Measurements from ENCODE around the gene OTOA. TPM values are rescaled to one million over a fixed set of nuclear protein-coding genes. Genes with fewer than 3 reads are reported as not detected.
"Not testable (repeated sequence)": the region's sequence is repeated elsewhere in the genome, so short reads cannot be mapped to it uniquely, and the experiment has no call there.

OTOA gene
- total RNA-seq, 1 experiment from 2014 or later: 0.11 TPM

GRCh38 chr16:21757080-21757671 lies 93.4 kb downstream of the OTOA start:
- H3K18ac ChIP-seq (ENCODE audit: insufficient read length, low read depth, low read length); H3K36me3 Mint-ChIP-seq (ENCODE audit: insufficient read depth in 1 of 3, low read depth in 3 of 3); H3K27ac ChIP-seq (ENCODE audit: insufficient read length, low read depth, low read length); H3K27me3 ChIP-seq (ENCODE audit: insufficient read depth, low read length); H3K9me3 ChIP-seq (ENCODE audit: control insufficient read depth, low read depth, low read length); H3K4me1 Mint-ChIP-seq; DNase-seq; H2BK5ac ChIP-seq (ENCODE audit: insufficient read length, low read length); H3K4me3 Mint-ChIP-seq; H2AK5ac ChIP-seq (ENCODE audit: insufficient read length, low read length); H3K79me1 ChIP-seq (ENCODE audit: insufficient read depth, low read depth, low read length, poor library complexity, severe bottlenecking); H4K5ac ChIP-seq (ENCODE audit: insufficient read length, low read depth, low read length); H3K79me2 ChIP-seq (ENCODE audit: insufficient read depth, low read length); H2BK120ac ChIP-seq (ENCODE audit: low read depth, low read length, poor library complexity, severe bottlenecking); H4K20me1 ChIP-seq (ENCODE audit: control insufficient read depth, insufficient read depth, insufficient read length); H3T11ph ChIP-seq (ENCODE audit: low read length); H3K9me3 Mint-ChIP-seq; H3K23me2 ChIP-seq (ENCODE audit: insufficient read length, low read depth, low read length, poor library complexity, severe bottlenecking); H4K91ac ChIP-seq (ENCODE audit: insufficient read length, low read depth, low read length); H3K56ac ChIP-seq (ENCODE audit: insufficient read length, low read depth, low read length); H3K9ac ChIP-seq (ENCODE audit: extremely low read depth, insufficient read length, low read length); H3K4me1 ChIP-seq (ENCODE audit: insufficient read depth, low read length); H3K23ac ChIP-seq (ENCODE audit: insufficient read length, low read depth, low read length); H3K27ac Mint-ChIP-seq; H2BK15ac ChIP-seq (ENCODE audit: low read depth, low read length); H2AFZ ChIP-seq (ENCODE audit: low read length); H2BK20ac ChIP-seq (ENCODE audit: low read depth, low read length, poor library complexity, severe bottlenecking); H3K4ac ChIP-seq (ENCODE audit: low read depth, low read length); H3K14ac ChIP-seq (ENCODE audit: insufficient read depth, low read length); H4K8ac ChIP-seq (replicated peaks; ENCODE audit: insufficient read length, low read depth, low read length); H2BK12ac ChIP-seq (ENCODE audit: insufficient read length, low read depth, low read length); H3K4me2 ChIP-seq (ENCODE audit: insufficient read depth, insufficient read length, low read length): not testable (repeated sequence)
- H3K27me3 Mint-ChIP-seq (ENCODE audit: low read depth): peaks cover 15% of the 10 kb centered on the region
- no CpG with 5 or more reads among the region's 31 CpGs for WGBS (ENCODE audit: extremely low coverage, insufficient read length, low lambda C conversion rate)

- not testable (repeated sequence) for H3T11ph ChIP-seq (ENCODE audit: low read length); H3K79me1 ChIP-seq (ENCODE audit: insufficient read depth, low read depth, low read length, poor library complexity, severe bottlenecking); H3K36me3 Mint-ChIP-seq (ENCODE audit: insufficient read depth in 1 of 3, low read depth in 3 of 3); H3K4me1 ChIP-seq (ENCODE audit: insufficient read depth, low read length); H3K9me3 ChIP-seq (ENCODE audit: control insufficient read depth, low read depth, low read length); H3K9ac ChIP-seq (ENCODE audit: extremely low read depth, insufficient read length, low read length); H3K79me2 ChIP-seq (ENCODE audit: insufficient read depth, low read length); H3K9me3 Mint-ChIP-seq; H3K18ac ChIP-seq (ENCODE audit: insufficient read length, low read depth, low read length); H2AK5ac ChIP-seq (ENCODE audit: insufficient read length, low read length); H2BK15ac ChIP-seq (ENCODE audit: low read depth, low read length); H4K5ac ChIP-seq (ENCODE audit: insufficient read length, low read depth, low read length); H3K27ac Mint-ChIP-seq; H3K4me1 Mint-ChIP-seq; H3K4me2 ChIP-seq (ENCODE audit: insufficient read depth, insufficient read length, low read length); H3K56ac ChIP-seq (ENCODE audit: insufficient read length, low read depth, low read length); H3K14ac ChIP-seq (ENCODE audit: insufficient read depth, low read length); H3K27me3 ChIP-seq (ENCODE audit: insufficient read depth, low read length); H4K20me1 ChIP-seq (ENCODE audit: control insufficient read depth, insufficient read depth, insufficient read length); H2BK20ac ChIP-seq (ENCODE audit: low read depth, low read length, poor library complexity, severe bottlenecking); DNase-seq; H3K27ac ChIP-seq (ENCODE audit: insufficient read length, low read depth, low read length); H3K4me3 Mint-ChIP-seq; H3K27me3 Mint-ChIP-seq (ENCODE audit: low read depth); H3K4ac ChIP-seq (ENCODE audit: low read depth, low read length); H4K8ac ChIP-seq (replicated peaks; ENCODE audit: insufficient read length, low read depth, low read length); H2AFZ ChIP-seq (ENCODE audit: low read length); H4K91ac ChIP-seq (ENCODE audit: insufficient read length, low read depth, low read length); H2BK12ac ChIP-seq (ENCODE audit: insufficient read length, low read depth, low read length); H2BK5ac ChIP-seq (ENCODE audit: insufficient read length, low read length); H3K23me2 ChIP-seq (ENCODE audit: insufficient read length, low read depth, low read length, poor library complexity, severe bottlenecking); H3K23ac ChIP-seq (ENCODE audit: insufficient read length, low read depth, low read length); H2BK120ac ChIP-seq (ENCODE audit: low read depth, low read length, poor library complexity, severe bottlenecking)
- no CpG with 5 or more reads among the region's 2 CpGs for WGBS (ENCODE audit: extremely low coverage, insufficient read length, low lambda C conversion rate)
These were observed 104.5 kb downstream of the OTOA start for GRCh38 chr16:21768280-21768679.

Data from H9 (cell line).